Activated B cell treated with CpG ODN at 0.5 μM for 24 hours (primary cell): ENCODE results near the gene RIN3. TPM values are rescaled to one million over a fixed set of nuclear protein-coding genes. Genes with fewer than 3 reads are reported as not detected.

ENCODE experiments used
- ATAC-seq: fragments of 200-7000 bp; cut with Tn5 transposase; one replicate; pipeline ENCODE4 v1.10.0; 2021; ENCODE audit warnings: low read depth, mild to moderate bottlenecking, moderate library complexity
- CTCF ChIA-PET: fragments of 350-600 bp; sonication (Branson Sonifier 250); formaldehyde crosslinking; loops from one replicate; lab custom pipeline; 2021; ENCODE audit warnings: antibody characterized with exemption; lab: Charles Lee
- POLR2A ChIA-PET: fragments of 350-600 bp; sonication (Branson Sonifier 250); formaldehyde crosslinking; loops from one replicate; lab custom pipeline; 2021; ENCODE audit warnings: antibody characterized with exemption; lab: Charles Lee
- DNase-seq: peaks from one replicate; pipeline ENCODE4 v3.0.0; 2022
- H3K27ac Mint-ChIP-seq: one replicate; pipeline ENCODE4 v1.8.0; 2020; ENCODE audit warnings: mixed read lengths
- H3K27me3 Mint-ChIP-seq: one replicate; pipeline ENCODE4 v1.8.0; 2021; ENCODE audit warnings: mixed read lengths
- H3K36me3 Mint-ChIP-seq: one replicate; pipeline ENCODE4 v1.8.0; 2021; ENCODE audit warnings: low read depth, mixed read lengths
- H3K4me1 Mint-ChIP-seq: one replicate; pipeline ENCODE4 v1.8.0; 2021; ENCODE audit warnings: mixed read lengths
- H3K4me3 Mint-ChIP-seq: one replicate; pipeline ENCODE4 v1.8.0; 2020; ENCODE audit warnings: mild to moderate bottlenecking, mixed read lengths
- H3K9me3 Mint-ChIP-seq: one replicate; pipeline ENCODE4 v1.8.0; 2020; ENCODE audit warnings: mixed read lengths
- CTCF ChIP-seq: fragments of 200-600 bp; IDR thresholded peaks from one replicate; pipeline ENCODE4 v1.8.0; 2022; ENCODE audit warnings: antibody characterized with exemption, mild to moderate bottlenecking
- intact Hi-C: fragments of 100-400 bp; cut with micrococcal nuclease; formaldehyde crosslinking; loops from one replicate; pipeline ENCODE4 v1.15.1; 2024
- total RNA-seq: library from RNA; stranded (reverse); gene quantifications from 2 replicates; pipeline ENCODE4 v1.2.3, GENCODE V29; 2022

The RIN3 gene
- total RNA-seq, 1 donor from 2014 or later: 62.6 TPM

- peaks cover 6% of the 10 kb centered on the region for H3K4me1 Mint-ChIP-seq
- H3K36me3 Mint-ChIP-seq: peaks cover 37% of the 10 kb centered on the region
- TF ChIP-seq CTCF: no peak
- intact Hi-C loops: no loop called here
- peaks cover 6% of the 10 kb centered on the region for H3K9me3 Mint-ChIP-seq
- H3K27me3 Mint-ChIP-seq: no peaks in the 10 kb centered on the region
- H3K4me3 Mint-ChIP-seq: no peak overlapping the region
- DNase-seq: no peak
- POLR2A ChIA-PET: interaction anchor here (0.8 to 0.9 kb wide), 2 partner anchors 39 to 48 kb away, joined by 3 to 4 read pairs; no protein-coding TSS in a partner anchor
- CTCF ChIA-PET: interaction anchor here (1.1 kb wide), 1 partner anchor 14 kb away, joined by 3 read pairs; no protein-coding TSS in a partner anchor
- no peak overlapping the region for H3K27ac Mint-ChIP-seq
- ATAC-seq: peak; percentile 80
Measured at GRCh38 chr14:92728759-92729364, 215.3 kb downstream of the RIN3 start.

- ChIA-PET CTCF (interaction anchor here (1.1 kb wide), 1 partner anchor 15 kb away, joined by 3 read pairs; no protein-coding TSS in a partner anchor), POLR2A (interaction anchor here (0.8 to 1.5 kb wide), 2 partner anchors 19 to 47 kb away, joined by 3 to 4 read pairs; partner anchors contain the start of gene LGMN)
- Mint-ChIP-seq H3K4me3 (no peak overlapping the region), H3K27ac (no peak overlapping the region), H3K36me3 (peaks cover 33% of the 10 kb centered on the region), H3K27me3 (no peaks in the 10 kb centered on the region), H3K4me1 (peaks cover 6% of the 10 kb centered on the region), H3K9me3 (peaks cover 6% of the 10 kb centered on the region)
- no peak for DNase-seq
- TF ChIP-seq CTCF: no peak
- no peak for ATAC-seq
- intact Hi-C loops: no loop called here
Measured at GRCh38 chr14:92729634-92730358, 216.2 kb downstream of the RIN3 start.

- no peak for TF ChIP-seq CTCF
- Mint-ChIP-seq H3K36me3 (peaks cover 28% of the 10 kb centered on the region), H3K4me3 (no peak overlapping the region), H3K9me3 (peaks cover 4% of the 10 kb centered on the region), H3K27me3 (no peaks in the 10 kb centered on the region), H3K4me1 (peaks cover 7% of the 10 kb centered on the region), H3K27ac (no peak overlapping the region)
- intact Hi-C loops: loop anchor here (2.0 kb wide), 1 partner anchor 17 kb away; the partner anchor contains the start of gene LGMN
- no peak for ATAC-seq
- ChIA-PET CTCF (no interaction called here), POLR2A (no interaction called here)
- no peak for DNase-seq
Measured at GRCh38 chr14:92731622-92732115, 218.1 kb downstream of the RIN3 start.

GRCh38 chr14:92733007-92733406 is 219.4 kb downstream of the RIN3 start:
- TF ChIP-seq CTCF: no peak
- ATAC-seq (no peak), DNase-seq (no peak)
- H3K27me3 Mint-ChIP-seq: no peaks in the 10 kb centered on the region
- ChIA-PET CTCF (no interaction called here), POLR2A (no interaction called here)
- peaks cover 1% of the 10 kb centered on the region for H3K9me3 Mint-ChIP-seq
- H3K36me3 Mint-ChIP-seq: peaks cover 25% of the 10 kb centered on the region
- H3K4me1 Mint-ChIP-seq: peaks cover 21% of the 10 kb centered on the region
- intact Hi-C loops: loop anchor here (2.0 kb wide), 1 partner anchor 16 kb away; the partner anchor contains the start of gene LGMN
- H3K27ac Mint-ChIP-seq: no peak overlapping the region
- no peak overlapping the region for H3K4me3 Mint-ChIP-seq

- no peak overlapping the region for H3K4me3 Mint-ChIP-seq
- DNase-seq (no peak), ATAC-seq (no peak)
- no peaks in the 10 kb centered on the region for H3K27me3 Mint-ChIP-seq
- ChIA-PET POLR2A (no interaction called here), CTCF (no interaction called here)
- peaks cover 20% of the 10 kb centered on the region for H3K4me1 Mint-ChIP-seq
- intact Hi-C loops: no loop called here
- peaks cover 29% of the 10 kb centered on the region for H3K36me3 Mint-ChIP-seq
- no peak for TF ChIP-seq CTCF
- H3K9me3 Mint-ChIP-seq: peaks cover 1% of the 10 kb centered on the region
- no peak overlapping the region for H3K27ac Mint-ChIP-seq
Measured at GRCh38 chr14:92734618-92735017, 221.0 kb downstream of the RIN3 start.
